Loucy (cell line): ENCODE data around the gene AMPD3.

Experiments used
- H2AFZ ChIP-seq: fragments of 200-600 bp; sonication (generic); 2 replicates; pipeline ENCODE4 v1.6.0; 2016; ENCODE audit warnings: antibody characterized with exemption, mild to moderate bottlenecking, low read length, moderate library complexity
- H3F3A ChIP-seq: fragments of 200-600 bp; 2 replicates; pipeline ENCODE4 v1.6.0; 2016; ENCODE audit warnings: antibody characterized with exemption, low read depth, mild to moderate bottlenecking
- H3K27me3 ChIP-seq: fragments of 200-600 bp; sonication (generic); 2 replicates; pipeline ENCODE4 v1.6.1; 2014; ENCODE audit warnings: low read length, mild to moderate bottlenecking; ENCODE audit not compliant: insufficient read depth, poor library complexity, severe bottlenecking
- H3K36me3 ChIP-seq: fragments of 200-600 bp; sonication (generic); 2 replicates; pipeline ENCODE4 v1.6.1; 2016; ENCODE audit warnings: low read length; ENCODE audit not compliant: insufficient read depth
- H3K4me1 ChIP-seq: fragments of 200-600 bp; sonication (generic); 2 replicates; pipeline ENCODE4 v1.5.1; 2014; ENCODE audit warnings: low read length, mild to moderate bottlenecking; ENCODE audit not compliant: insufficient read depth, poor library complexity, severe bottlenecking
- H3K4me2 ChIP-seq: fragments of 200-600 bp; sonication (generic); 2 replicates; pipeline ENCODE4 v1.6.0; 2014; ENCODE audit warnings: antibody characterized with exemption, low read length, low read depth, mild to moderate bottlenecking; ENCODE audit not compliant: poor library complexity, severe bottlenecking
- H3K4me3 ChIP-seq: fragments of 200-600 bp; sonication (generic); 2 replicates; pipeline ENCODE4 v1.5.1; 2014; ENCODE audit warnings: low read length, mild to moderate bottlenecking, mixed read lengths; ENCODE audit not compliant: poor library complexity, severe bottlenecking
- H3K79me2 ChIP-seq: fragments of 200-600 bp; sonication (generic); 2 replicates; pipeline ENCODE4 v1.6.1; 2014; ENCODE audit warnings: low read length; ENCODE audit not compliant: insufficient read depth
- H3K9ac ChIP-seq: fragments of 200-600 bp; sonication (generic); 2 replicates; pipeline ENCODE4 v1.6.0; 2014; ENCODE audit warnings: mild to moderate bottlenecking, low read depth, low read length, moderate library complexity; ENCODE audit not compliant: poor library complexity, severe bottlenecking
- H3K9me2 ChIP-seq: fragments of 200-600 bp; sonication (generic); replicated peaks from 2 replicates; pipeline ENCODE4 v1.6.1; 2016; ENCODE audit warnings: low read depth, low read length, mixed read lengths
- H3K9me3 ChIP-seq: fragments of 200-600 bp; sonication (generic); 2 replicates; pipeline ENCODE4 v1.6.1; 2014; ENCODE audit warnings: mild to moderate bottlenecking, antibody characterized with exemption, low read length, low read depth; ENCODE audit not compliant: insufficient read depth
- H4K20me1 ChIP-seq: fragments of 200-600 bp; sonication (generic); 2 replicates; pipeline ENCODE4 v1.6.0; 2014; ENCODE audit warnings: antibody characterized with exemption, low read length, mild to moderate bottlenecking; ENCODE audit not compliant: insufficient read depth, poor library complexity, severe bottlenecking
- CTCF ChIP-seq: fragments of 200-600 bp; sonication (generic); conservative IDR thresholded peaks from 2 replicates; pipeline ENCODE4 v1.5.1; 2014; ENCODE audit warnings: mild to moderate bottlenecking, antibody characterized with exemption, low read length
- EZH2phosphoT487 ChIP-seq: fragments of 200-600 bp; IDR thresholded peaks from 2 replicates; pipeline ENCODE4 v1.6.1; 2018; ENCODE audit warnings: antibody characterized with exemption, mild to moderate bottlenecking, moderate library complexity, borderline replicate concordance

The AMPD3 gene

GRCh38 chr11:10428453-10428852 is 26.6 kb upstream of the AMPD3 start:
- no peaks in the 10 kb centered on the region for H3K27me3 ChIP-seq
- H3F3A ChIP-seq: no peaks in the 10 kb centered on the region
- no peaks in the 10 kb centered on the region for H3K4me1 ChIP-seq
- no peak overlapping the region for H3K9ac ChIP-seq
- H3K4me3 ChIP-seq: no peak overlapping the region
- H3K4me2 ChIP-seq: no peak overlapping the region
- H3K79me2 ChIP-seq: no peaks in the 10 kb centered on the region
- TF ChIP-seq CTCF (no peak), EZH2phosphoT487 (no peak)
- H2AFZ ChIP-seq: no peak overlapping the region
- no peaks in the 10 kb centered on the region for H3K36me3 ChIP-seq
- no peaks in the 10 kb centered on the region for H3K9me3 ChIP-seq
- H4K20me1 ChIP-seq: no peaks in the 10 kb centered on the region
- H3K9me2 ChIP-seq: no peaks in the 10 kb centered on the region

- Histone ChIP-seq H2AFZ (no peak overlapping the region), H3K36me3 (no peaks in the 10 kb centered on the region), H3K4me2 (no peak overlapping the region), H3K27me3 (no peaks in the 10 kb centered on the region), H4K20me1 (no peaks in the 10 kb centered on the region), H3K79me2 (no peaks in the 10 kb centered on the region), H3K4me3 (no peak overlapping the region), H3K4me1 (no peaks in the 10 kb centered on the region), H3K9me3 (no peaks in the 10 kb centered on the region), H3F3A (no peaks in the 10 kb centered on the region), H3K9me2 (no peaks in the 10 kb centered on the region), H3K9ac (no peak overlapping the region)
- TF ChIP-seq CTCF (peak; percentile 47), EZH2phosphoT487 (no peak)
Measured at GRCh38 chr11:10429526-10429925, 25.5 kb upstream of the AMPD3 start.

GRCh38 chr11:10432493-10432892 is 22.6 kb upstream of the AMPD3 start:
- Histone ChIP-seq H3K27me3 (no peaks in the 10 kb centered on the region), H3K4me2 (no peak overlapping the region), H3K9me2 (no peaks in the 10 kb centered on the region), H3K9me3 (no peaks in the 10 kb centered on the region), H3K4me3 (no peak overlapping the region), H3K36me3 (no peaks in the 10 kb centered on the region), H3K9ac (no peak overlapping the region), H3F3A (no peaks in the 10 kb centered on the region), H2AFZ (no peak overlapping the region), H3K4me1 (peaks cover 15% of the 10 kb centered on the region), H3K79me2 (no peaks in the 10 kb centered on the region), H4K20me1 (no peaks in the 10 kb centered on the region)
- no peak for TF ChIP-seq CTCF
- no peak for TF ChIP-seq EZH2phosphoT487
